Measurements from ENCODE around the gene ADAMTS9.

ADAMTS9 gene

GRCh38 chr3:64490180-64490724, 197.5 kb downstream of the ADAMTS9 start:
- DNase-seq (ENCODE audit: low read depth): no peak

GRCh38 chr3:64489361-64490044, 198.3 kb downstream of the ADAMTS9 start:
- TF ChIP-seq CTCF (IDR thresholded peaks at IDR 0.05; ENCODE audit: insufficient read depth, low read depth, low read length, missing control alignments): no peak
- peak; percentile 28 for DNase-seq (ENCODE audit: low read depth)
- H3K4me3 ChIP-seq (ENCODE audit: low read length): no peak overlapping the region

More at GRCh38 chr3:64490180-64490724, 197.5 kb downstream of the ADAMTS9 start:
- no peak overlapping the region for H3K4me3 ChIP-seq (ENCODE audit: low read length)
- TF ChIP-seq CTCF (IDR thresholded peaks at IDR 0.05; ENCODE audit: insufficient read depth, low read depth, low read length, missing control alignments): no peak

- H3K4me3 ChIP-seq (ENCODE audit: low read length): no peak overlapping the region
- no peak for TF ChIP-seq CTCF (IDR thresholded peaks at IDR 0.05; ENCODE audit: insufficient read depth, low read depth, low read length, missing control alignments)
- no peak for DNase-seq (ENCODE audit: low read depth)
These were observed 198.9 kb downstream of the ADAMTS9 start for GRCh38 chr3:64488939-64489338.

- H3K4me3 ChIP-seq (ENCODE audit: low read length): no peak overlapping the region
- DNase-seq (ENCODE audit: low read depth): peak; percentile 79
- peak; percentile 90 for TF ChIP-seq CTCF (IDR thresholded peaks at IDR 0.05; ENCODE audit: insufficient read depth, low read depth, low read length, missing control alignments)
These were observed 203.4 kb downstream of the ADAMTS9 start for GRCh38 chr3:64484289-64484992.

- DNase-seq (ENCODE audit: low read depth): no peak
- TF ChIP-seq CTCF (IDR thresholded peaks at IDR 0.05; ENCODE audit: insufficient read depth, low read depth, low read length, missing control alignments): no peak
These were observed 204.3 kb downstream of the ADAMTS9 start for GRCh38 chr3:64483467-64483866.

GRCh38 chr3:64475037-64475436, 212.8 kb downstream of the ADAMTS9 start:
- no peak for TF ChIP-seq CTCF (IDR thresholded peaks at IDR 0.05; ENCODE audit: insufficient read depth, low read depth, low read length, missing control alignments)
- H3K4me3 ChIP-seq (ENCODE audit: low read length): no peak overlapping the region
- no peak for DNase-seq (ENCODE audit: low read depth)

More at GRCh38 chr3:64483467-64483866, 204.3 kb downstream of the ADAMTS9 start:
- H3K4me3 ChIP-seq (ENCODE audit: low read length): no peak overlapping the region

Measured in epithelial cell of esophagus (primary cell).